ENCODE results near the gene CLCA4. TPM values are rescaled to one million over a fixed set of nuclear protein-coding genes. Genes with fewer than 3 reads are reported as not detected.

CLCA4 gene
- total and polyA plus RNA-seq, 2 of the 4 experiments (the other 2 are of a cell fraction) = not detected

- Histone ChIP-seq H3K27ac (ENCODE audit: insufficient read depth, low read length) (no peak overlapping the region), H3K9me1 (ENCODE audit: insufficient read depth, low read length) (no peaks in the 10 kb centered on the region), H3K14ac (replicated peaks; ENCODE audit: low read depth, low read length) (no peak overlapping the region), H3K4me1 (ENCODE audit: control insufficient read depth, insufficient read depth, low read length) (no peaks in the 10 kb centered on the region), H3K36me3 (ENCODE audit: control insufficient read depth, insufficient read depth, low read length) (no peaks in the 10 kb centered on the region), H3K18ac (ENCODE audit: low read depth, low read length) (no peak overlapping the region), H4K91ac (ENCODE audit: insufficient read depth, low read depth, low read length) (no peak overlapping the region), H2BK15ac (ENCODE audit: low read depth, low read length) (no peak overlapping the region), H2BK120ac (ENCODE audit: low read depth, low read length) (no peak overlapping the region), H2AK5ac (ENCODE audit: low read depth, low read length) (no peak overlapping the region), H3K4ac (ENCODE audit: low read depth, low read length) (no peak overlapping the region), H2AK9ac (replicated peaks; ENCODE audit: low read depth, low read length, poor library complexity) (no peak overlapping the region), H3K4me3 (ENCODE audit: insufficient read depth, low read depth, low read length) (no peak overlapping the region), H4K5ac (ENCODE audit: low read depth, low read length) (no peak overlapping the region), H2BK20ac (ENCODE audit: low read depth, low read length) (no peak overlapping the region), H3K27me3 (ENCODE audit: control insufficient read depth, insufficient read depth, low read length) (no peaks in the 10 kb centered on the region), H4K8ac (ENCODE audit: low read depth in 2 of 2, low read length in 2 of 2) (no peak overlapping the region), H3K23ac (ENCODE audit: low read depth, low read length) (no peak overlapping the region), H3K56ac (ENCODE audit: extremely low read depth, insufficient read depth, low read length) (no peak overlapping the region), H4K20me1 (ENCODE audit: insufficient read depth, low read length) (no peaks in the 10 kb centered on the region), H3K79me1 (ENCODE audit: low read depth in 1 of 2, low read length in 2 of 2) (no peaks in the 10 kb centered on the region), H3K9me3 (ENCODE audit: control insufficient read depth, insufficient read depth, low read length) (no peaks in the 10 kb centered on the region), H2BK5ac (ENCODE audit: low read depth, low read length, poor library complexity, severe bottlenecking) (no peak overlapping the region), H3K4me2 (ENCODE audit: low read depth, low read length) (no peak overlapping the region), H2AFZ (replicated peaks; ENCODE audit: low read length, poor library complexity) (no peak overlapping the region), H3K9ac (ENCODE audit: low read depth, low read length) (no peak overlapping the region)
- TF ChIP-seq, protein P1, sequence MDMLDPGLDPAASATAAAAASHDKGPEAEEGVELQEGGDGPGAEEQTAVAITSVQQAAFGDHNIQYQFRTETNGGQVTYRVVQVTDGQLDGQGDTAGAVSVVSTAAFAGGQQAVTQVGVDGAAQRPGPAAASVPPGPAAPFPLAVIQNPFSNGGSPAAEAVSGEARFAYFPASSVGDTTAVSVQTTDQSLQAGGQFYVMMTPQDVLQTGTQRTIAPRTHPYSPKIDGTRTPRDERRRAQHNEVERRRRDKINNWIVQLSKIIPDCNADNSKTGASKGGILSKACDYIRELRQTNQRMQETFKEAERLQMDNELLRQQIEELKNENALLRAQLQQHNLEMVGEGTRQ (IDR thresholded peaks at IDR 0.05; ENCODE audit: low read depth, low read length) = no peak
- TF ChIP-seq RFX5 (IDR thresholded peaks at IDR 0.05; ENCODE audit: low read depth, low read length) (no peak), NFE2L2 (IDR thresholded peaks at IDR 0.05; ENCODE audit: low read depth, low read length) (no peak), FOS (IDR thresholded peaks at IDR 0.05; ENCODE audit: low read depth, low read length) (no peak), CEBPB (IDR thresholded peaks at IDR 0.05; ENCODE audit: low read depth, low read length) (no peak), MXI1 (IDR thresholded peaks at IDR 0.05; ENCODE audit: borderline replicate concordance, low read depth, low read length) (no peak)
- TF ChIP-seq, protein P2, sequence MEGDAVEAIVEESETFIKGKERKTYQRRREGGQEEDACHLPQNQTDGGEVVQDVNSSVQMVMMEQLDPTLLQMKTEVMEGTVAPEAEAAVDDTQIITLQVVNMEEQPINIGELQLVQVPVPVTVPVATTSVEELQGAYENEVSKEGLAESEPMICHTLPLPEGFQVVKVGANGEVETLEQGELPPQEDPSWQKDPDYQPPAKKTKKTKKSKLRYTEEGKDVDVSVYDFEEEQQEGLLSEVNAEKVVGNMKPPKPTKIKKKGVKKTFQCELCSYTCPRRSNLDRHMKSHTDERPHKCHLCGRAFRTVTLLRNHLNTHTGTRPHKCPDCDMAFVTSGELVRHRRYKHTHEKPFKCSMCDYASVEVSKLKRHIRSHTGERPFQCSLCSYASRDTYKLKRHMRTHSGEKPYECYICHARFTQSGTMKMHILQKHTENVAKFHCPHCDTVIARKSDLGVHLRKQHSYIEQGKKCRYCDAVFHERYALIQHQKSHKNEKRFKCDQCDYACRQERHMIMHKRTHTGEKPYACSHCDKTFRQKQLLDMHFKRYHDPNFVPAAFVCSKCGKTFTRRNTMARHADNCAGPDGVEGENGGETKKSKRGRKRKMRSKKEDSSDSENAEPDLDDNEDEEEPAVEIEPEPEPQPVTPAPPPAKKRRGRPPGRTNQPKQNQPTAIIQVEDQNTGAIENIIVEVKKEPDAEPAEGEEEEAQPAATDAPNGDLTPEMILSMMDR (conservative IDR thresholded peaks at IDR 0.05; ENCODE audit: low read depth, low read length) = no peak
- ChIA-PET CTCF (interaction anchor here (1.2 kb wide), 1 partner anchor 137 kb away, joined by 3 read pairs; no protein-coding TSS in a partner anchor), POLR2A (ENCODE audit: unreplicated experiment) (no interaction called here)
- no TSS peak for BruUV-seq (replicated peaks)
- dilution Hi-C loops (cut with HindIII; ENCODE audit: low sequenced_read_pairs, unreplicated experiment) = no loop called here
- no peak for DNase-seq
- intact Hi-C loops (cut with micrococcal nuclease) = no loop called here
- no CpG with 5 or more reads among the region's 1 CpG for WGBS, 2 experiments (ENCODE audit: extremely low coverage in 2 of 2, insufficient read length in 1 of 2)
- in situ Hi-C loops (cut with MboI; ENCODE audit: low sequenced_read_pairs) = no loop called here
- ATAC-seq (ENCODE audit: low read depth) = no peak
These were observed 29.5 kb upstream of the CLCA4 start for GRCh38 chr1:86517336-86517735.
